Myocyte (in vitro differentiated cells): Measurements from ENCODE around the gene MLPH. TPM values are rescaled to one million over a fixed set of nuclear protein-coding genes. Genes with fewer than 3 reads are reported as not detected.

Experiments used
- DNase-seq: peaks from one replicate; pipeline ENCODE4 v3.0.0-alpha.2; 2012; ENCODE audit warnings: low read depth
- total RNA-seq: library from RNA; depleted of rRNA; stranded (reverse); fragments of >200 nt; gene quantifications from 2 replicates; pipeline ENCODE4 v1.2.3, GENCODE V29; 2014

The MLPH gene
- total RNA-seq, 1 donor from 2014 or later, result 51.0 TPM

DNA sequence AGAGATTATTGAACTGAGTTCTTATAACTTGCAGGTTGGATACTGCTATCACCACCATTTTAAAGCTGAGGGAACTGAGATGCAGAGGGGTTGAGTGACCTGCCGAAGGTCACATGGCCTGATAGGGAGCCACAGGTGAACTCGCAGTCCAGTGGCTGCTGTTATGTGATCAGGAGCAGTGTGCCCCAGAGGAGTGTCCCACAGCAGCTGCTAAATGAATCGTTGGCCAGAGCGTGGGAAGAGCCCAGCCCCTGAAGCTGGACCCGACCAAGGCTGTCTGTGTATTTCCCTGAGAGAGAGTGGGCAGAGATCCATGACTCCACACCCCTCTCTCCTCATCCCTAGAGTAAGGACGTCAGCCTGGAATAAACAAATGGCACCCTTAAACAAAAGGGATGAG, 52.6 kb downstream of the MLPH start:
- peak; percentile 47 for DNase-seq

DNA sequence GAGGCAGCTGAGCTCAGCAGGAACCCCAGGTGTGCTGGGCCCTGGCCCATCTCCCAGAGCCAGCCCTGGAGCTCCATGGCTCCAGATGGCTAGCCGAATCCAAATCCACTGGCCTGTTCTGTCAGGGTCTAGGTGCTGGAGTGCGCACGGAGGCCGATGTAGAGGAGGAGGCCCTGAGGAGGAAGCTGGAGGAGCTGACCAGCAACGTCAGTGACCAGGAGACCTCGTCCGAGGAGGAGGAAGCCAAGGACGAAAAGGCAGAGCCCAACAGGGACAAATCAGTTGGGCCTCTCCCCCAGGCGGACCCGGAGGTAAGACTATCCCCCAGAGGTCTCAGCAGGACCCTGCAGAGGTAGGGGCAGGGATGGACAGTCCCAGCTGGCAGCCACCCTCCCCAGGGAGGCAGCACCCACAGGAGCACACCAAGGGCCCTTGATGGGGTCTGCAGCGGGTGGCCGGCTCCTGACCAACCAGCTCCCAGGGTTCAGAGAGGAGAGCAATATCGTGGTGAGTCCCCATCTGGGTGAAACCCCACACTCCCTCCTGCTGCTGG, 53.2 kb downstream of the MLPH start:
- no peak for DNase-seq

DNA sequence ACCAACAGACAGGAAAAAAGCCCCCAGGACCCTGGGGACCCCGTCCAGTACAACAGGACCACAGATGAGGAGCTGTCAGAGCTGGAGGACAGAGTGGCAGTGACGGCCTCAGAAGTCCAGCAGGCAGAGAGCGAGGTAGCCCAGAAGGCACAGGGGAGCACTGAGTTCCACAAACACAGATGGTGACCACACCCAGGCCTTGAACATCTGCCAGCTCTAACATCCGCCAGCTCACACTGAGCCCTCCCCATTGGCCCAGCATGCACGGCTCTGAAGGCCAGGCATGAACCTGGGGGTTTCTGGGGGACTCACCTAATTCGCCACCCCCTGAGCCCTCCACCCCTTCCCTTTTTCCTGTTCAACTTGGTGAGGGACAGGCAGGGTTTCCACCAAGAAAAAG, 53.8 kb downstream of the MLPH start:
- DNase-seq, result peak; percentile 65

DNA sequence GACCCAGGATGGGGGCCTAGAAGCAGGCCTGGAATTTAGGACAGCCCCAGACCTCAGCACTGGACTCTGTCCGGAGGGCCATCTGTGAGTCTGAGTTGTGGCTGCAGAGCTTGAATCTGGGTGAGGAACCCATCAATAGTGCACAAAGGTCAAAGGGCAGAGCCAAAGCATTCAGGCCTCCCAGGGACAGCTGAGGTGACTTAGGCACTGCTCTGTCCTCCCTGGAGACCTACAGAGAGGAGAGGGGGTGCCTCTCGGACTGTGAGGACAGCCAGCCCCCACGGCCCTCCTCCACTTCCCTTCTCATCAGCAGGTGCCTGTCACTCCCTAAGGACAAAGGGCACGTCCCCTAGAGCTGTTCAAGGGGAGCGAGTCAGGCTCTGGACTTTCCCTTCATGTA, 54.2 kb downstream of the MLPH start:
- no peak for DNase-seq

DNA sequence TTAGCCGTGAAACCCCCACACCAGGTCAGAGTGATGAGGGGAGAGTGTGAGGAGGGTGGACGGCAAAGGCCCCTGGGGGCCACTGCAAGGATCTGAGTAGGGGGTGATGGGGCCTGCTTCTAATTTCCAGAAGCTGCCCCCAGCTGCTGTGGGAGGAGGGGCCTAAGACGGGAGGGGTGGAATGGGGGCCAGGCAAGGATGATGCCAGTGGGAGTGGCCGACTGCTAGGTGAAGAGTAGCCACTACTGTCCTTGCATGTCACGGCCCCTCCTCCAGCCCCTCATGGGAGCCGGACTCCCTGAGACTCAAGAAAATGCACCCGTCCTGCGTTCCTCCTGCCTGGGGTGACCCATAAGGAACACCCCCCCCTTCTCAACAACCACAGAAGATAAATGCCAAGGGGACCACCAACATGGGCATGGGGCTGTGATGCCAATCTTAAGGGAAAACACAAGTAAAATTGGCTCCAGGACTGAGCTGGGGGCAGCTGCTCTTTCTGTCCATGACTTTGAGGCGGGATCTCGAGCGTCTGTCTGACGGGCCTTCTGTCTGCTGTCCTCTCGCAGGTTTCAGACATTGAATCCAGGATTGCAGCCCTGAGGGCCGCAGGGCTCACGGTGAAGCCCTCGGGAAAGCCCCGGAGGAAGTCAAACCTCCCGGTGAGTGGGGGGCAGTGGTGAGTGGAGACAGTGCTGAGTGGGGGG, 55.1 kb downstream of the MLPH start:
- DNase-seq, result no peak

DNA sequence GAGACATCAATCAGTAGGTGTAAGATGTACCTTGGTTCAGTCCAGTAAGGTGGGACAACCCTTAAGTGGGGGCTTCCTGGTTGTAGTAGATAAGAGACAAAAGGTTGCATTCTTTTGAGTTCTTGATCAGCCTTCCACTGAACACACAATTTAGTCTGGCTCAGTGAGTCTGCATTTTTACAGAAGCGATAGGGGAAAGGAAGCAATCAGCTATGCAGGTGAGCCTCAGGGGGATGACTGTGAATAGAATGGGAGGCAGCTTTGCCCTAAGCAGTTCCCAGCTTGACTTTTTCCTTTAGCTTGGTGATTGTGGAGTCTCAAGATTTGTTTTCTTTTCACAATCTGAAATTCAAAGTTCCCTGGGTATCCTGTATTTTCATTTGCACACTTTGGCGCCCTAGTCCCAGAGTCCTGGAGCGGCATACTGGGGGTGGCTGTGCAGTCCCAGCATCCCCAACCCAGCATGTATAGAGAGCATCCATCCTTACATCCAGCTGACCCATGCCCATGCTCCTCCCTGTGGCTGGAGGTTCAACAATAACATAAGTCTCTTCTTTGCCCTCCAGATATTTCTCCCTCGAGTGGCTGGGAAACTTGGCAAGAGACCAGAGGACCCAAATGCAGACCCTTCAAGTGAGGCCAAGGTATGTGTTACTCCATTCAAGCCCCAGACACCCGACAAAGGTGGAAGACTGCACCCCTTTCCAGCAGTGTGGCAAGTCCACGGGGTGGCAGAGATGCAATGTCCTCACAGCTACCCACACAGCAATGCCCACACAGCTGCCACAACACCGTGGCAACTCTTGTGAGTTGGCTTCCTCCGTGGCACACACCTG, 59.2 kb downstream of the MLPH start:
- no peak for DNase-seq

DNA sequence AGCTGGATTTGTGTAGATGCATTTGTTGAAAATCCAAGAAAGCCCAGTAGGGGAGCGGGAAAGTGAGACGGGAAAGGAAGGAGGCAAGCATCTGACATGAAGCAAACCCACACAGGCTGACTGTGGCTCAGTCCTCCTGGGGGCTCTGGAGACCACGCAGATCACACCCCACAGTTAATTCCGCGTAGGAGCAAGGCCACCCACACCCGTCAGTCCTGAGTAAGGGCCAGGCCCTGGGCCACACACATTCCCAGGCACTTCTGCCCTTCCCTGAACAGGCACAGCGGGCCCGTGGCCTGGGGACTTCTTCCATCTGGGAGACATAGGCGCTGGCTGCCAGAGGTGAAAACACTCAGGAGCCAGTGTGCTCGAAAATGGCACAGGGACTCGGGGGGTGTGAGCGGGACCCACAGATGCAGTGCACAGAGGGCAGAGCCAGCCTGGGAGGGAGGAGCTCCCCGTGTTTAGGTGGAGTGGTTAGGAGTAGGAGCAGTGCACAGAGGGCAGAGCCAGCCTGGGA, 59.9 kb downstream of the MLPH start:
- DNase-seq, result no peak

DNA sequence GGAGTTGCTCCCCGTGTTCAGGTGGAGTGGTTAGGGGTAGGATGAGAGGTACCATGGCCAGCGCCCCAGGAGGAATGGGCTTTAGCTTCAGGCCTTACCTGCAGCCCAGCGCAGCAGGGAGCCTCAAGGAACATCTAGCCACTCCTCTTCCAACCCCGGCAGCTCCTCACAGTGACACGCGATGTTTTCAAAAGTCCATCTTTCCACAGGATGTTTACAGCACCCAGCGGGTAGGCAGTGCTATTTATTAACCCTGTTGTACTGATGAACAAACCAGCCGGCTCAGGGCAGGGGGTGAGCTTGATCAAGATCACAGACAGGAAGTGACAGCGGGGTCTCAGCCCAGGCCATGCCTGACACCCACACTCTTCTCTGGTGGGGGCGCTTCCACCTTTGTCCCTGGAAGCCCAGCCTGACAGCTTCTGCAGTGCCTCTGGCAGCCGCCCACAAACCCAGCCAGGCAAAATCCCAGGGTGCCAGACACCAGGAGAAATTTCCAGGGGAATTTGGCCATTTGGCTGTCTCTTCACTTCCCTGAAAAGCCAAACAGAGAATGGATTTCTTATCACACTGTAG, 60.9 kb downstream of the MLPH start:
- no peak for DNase-seq

DNA sequence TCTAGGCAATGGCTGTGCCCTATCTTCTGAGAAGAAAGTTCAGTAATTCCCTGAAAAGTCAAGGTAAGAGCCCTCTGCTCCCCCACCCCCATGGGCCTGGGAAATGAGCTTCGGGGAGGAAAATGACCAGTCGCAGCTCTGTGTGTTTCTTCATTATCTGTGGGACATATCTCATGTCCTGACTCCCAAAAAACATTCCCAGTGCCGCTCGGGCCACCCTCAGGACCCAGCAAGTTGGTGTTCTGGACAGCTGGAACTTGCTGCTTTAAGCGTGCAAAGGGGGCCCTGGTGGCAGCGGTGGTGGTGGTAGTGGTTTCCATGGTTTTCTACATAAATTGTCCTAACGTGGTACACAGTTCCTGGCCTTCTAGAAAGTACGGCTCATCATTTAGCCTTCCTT, 62.2 kb downstream of the MLPH start:
- DNase-seq, result no peak

DNA sequence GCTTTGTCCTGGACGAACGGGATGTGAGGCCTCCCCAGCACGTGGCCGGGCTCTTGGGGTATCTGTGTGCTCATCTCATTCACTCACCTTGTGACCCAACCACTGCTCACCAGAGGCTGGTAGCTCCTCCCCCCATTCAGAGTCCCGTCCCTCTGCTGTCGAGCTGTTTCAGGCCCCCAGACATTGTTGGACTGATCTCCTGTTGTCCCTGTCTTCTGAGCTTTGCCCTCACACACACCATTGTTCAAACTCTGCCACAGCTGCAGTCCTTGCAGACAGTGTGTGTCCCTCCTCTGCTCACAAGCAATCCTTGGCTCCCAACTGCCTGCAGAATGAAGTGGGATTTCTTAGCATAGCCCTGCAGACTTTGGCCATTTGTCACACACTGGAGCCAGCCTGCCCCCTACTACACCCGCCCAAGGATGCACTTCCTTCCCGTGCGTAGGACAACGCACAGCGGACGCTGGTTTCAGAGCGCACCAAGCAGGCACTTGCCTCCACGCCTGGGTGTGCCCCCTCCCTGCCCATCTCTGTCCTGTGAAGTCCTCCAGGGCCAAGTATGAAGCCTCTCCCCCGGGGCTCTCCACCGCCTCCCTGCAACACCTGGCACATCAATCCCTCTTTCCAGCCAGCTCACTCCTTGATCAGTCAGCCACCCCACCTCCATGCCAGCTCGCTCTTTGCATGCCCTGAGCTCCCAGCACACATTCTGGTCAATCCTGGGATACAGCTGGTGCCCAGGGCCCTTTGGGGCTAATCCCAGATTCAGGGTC, 62.8 kb downstream of the MLPH start:
- no peak for DNase-seq

DNA sequence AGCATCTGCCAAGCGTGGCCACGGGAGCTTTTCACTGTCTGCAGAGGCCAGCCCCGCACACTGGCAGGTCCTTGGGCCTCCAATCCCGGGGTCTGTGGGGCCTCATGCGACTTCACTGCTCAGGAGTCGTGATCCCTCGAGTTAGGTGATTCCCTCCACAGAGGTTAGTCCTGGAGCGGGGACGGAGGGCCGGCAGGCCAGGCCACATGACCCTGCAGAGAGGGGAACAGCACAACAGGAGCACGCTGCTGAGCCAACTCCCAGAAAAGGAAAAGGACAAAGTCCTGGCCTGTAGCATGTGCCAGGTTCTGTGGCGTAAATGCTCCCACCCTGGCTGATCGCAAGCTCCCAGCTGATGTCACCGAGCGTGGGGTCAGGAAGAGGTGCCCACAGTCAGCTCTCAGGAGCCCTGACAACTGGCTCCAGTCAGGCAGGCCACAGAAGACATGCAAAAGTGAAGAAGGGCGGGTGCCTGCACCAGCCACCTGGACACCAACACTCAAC, 64.1 kb downstream of the MLPH start:
- no peak for DNase-seq

DNA sequence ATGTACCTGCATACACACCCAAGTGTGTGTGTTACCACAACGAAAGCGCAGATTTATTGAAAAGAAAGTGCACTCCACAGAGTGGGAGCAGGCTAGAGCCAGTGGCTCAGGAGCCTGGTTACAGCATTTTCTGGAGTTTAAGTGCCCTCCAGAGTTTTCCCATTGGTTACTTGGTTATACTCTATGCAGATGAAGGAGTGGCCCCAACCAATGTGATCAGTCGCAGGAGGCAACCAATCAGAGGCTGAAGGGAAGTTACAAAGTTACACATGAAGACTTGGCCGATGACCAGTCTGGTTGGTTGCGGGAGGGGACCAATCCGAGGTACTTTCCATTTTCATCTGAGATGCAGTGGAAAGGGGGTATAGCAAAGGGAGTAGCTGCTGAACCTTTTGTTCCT, 65.9 kb downstream of the MLPH start:
- DNase-seq, result no peak

DNA sequence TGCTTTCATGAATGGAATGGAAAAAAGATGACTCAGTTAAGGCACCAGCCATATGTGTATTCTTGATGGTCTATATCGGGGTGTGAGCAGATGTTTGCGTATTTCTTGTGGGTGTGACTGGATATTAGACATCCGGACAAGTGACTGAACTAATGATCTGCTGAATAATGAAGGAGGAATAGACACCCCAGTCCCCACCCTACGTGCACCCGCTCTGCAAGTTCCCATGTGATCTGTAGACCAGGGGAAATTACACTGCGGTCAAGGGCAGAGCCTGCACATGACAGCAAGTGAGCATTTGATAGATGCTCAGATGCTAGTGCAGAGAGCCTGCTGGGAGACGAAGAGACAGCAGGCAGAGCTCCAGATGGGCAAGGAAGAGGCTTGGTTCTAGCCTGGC, 66.9 kb downstream of the MLPH start:
- no peak for DNase-seq

DNA sequence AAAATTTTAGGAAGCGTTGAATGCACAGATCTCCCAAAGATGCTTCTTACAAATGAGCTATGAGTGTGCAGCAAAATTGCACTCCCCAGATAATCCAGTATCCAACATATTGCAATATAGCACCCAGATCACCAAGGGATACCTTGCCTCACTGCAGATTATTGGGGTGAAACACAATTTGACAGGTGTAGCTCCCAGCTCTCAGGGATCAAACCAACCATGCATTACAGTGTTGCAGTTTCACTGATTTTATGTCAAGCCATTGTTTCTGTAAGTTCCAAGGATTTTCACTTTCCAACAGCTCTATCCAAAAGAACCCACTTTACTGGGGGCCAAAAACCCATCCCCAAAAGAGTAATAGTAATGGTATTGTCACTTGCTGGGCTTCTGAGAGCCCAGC, 68.5 kb downstream of the MLPH start:
- DNase-seq, result no peak

DNA sequence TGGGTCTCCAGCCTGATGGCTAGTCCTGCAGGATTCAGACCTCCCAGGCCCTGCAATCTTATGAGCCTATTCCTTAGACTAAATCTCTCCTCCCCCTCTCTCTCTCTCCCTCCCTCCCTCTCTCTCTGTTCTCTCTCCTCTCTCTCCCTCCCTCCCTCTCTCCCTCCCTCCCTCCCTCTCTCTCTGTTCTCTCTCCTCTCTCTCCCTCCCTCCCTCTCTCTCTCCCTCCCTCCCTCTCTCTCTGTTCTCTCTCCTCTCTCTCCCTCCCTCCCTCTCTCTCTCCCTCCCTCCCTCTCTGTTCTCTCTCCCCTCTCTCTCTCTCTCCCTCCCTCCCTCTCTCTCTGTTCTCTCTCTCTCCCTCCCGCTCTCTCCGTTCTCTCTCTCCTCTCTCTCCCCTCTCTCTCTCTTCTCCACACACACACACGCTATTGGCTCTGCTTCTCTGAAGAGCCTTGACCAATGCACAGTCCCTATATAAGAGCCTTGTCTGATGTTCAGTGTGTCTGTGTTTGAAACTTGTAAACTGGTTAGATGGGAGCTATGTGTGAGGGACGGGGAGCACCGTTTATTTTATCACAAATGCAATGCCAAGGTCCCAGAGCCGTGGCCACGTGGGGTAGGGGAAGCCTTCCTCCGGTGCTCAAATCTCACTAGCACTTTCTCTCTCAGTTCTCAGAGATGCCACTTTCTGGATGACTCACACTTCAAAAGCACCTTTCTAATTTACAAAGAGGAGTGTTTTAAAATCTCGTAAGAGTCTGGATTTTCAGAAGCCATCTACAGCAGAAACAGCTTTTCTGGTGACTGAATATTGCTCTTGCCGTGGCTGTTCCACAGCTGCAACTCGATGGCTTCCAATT, 70.0 kb downstream of the MLPH start:
- DNase-seq, result no peak

DNA sequence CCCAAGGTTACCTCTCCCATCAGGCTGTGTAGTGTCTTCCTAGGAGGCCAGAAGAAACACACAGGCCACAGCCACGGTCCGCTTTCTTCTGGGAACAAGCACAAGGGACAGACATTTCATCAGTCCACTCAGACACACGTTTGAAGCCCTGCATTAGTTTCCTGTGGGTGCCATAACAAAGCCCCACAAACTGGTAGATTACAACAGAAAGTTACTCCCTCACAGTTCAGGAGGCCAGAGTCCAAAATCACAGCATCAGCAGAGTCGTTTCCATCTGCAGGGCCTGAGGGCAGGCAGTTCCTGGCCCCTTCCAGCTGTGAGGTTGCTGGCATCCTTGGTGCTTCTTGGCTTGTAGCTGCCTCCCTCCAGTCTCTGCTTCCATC, 70.6 kb downstream of the MLPH start:
- DNase-seq, result no peak

DNA sequence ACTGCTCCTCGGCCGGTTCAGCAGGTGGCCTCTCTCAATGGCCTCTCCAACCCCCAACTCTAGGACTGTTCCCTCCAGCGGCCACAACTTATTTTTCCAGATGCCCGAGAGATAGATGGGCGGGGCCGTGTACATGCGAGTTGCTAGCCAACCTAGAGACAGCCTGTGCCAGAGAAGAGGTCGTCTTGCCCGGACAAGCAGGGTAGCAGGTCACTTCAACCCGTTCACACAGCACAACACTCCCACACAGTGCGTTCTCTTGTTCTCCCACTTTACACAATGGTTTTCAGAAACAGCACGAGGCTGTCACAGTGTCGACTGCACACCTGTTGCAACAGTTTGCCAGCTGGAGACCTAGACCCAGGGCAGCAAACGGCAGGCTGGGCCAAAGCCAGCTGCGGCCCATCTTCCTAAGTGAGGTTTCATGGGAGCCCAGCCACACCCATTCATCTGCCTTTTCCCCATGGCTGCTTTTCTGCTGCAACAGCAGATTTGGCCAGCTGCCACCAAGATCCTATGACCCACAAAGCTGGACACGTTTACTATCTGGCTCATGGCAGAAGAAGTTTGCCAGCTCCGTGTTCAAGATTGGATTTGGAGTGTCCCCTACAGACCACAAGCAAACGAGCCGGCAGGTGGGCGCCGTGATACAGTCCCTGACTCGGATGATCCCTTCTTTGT, 72.0 kb downstream of the MLPH start:
- DNase-seq, result peak; percentile 97

DNA sequence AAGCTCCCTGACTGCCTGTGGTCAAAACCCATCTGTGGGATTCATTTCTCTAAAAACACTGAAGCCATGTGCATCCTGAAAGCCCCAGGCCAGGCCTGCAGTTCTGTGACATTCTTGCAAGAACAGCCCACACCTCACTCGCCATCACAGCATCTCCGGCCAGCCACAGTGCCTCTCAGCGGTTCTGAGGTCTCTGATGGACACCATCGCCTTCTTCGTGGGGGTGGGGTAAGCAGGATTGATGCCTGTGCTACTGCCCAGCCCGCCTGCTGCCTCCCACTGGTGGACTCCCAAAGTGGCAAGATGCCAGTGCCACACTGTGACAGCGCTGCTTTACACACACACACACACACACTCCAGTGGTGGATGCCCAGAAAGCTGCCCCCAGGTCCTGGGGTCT, 74.2 kb downstream of the MLPH start:
- DNase-seq, result no peak

DNA sequence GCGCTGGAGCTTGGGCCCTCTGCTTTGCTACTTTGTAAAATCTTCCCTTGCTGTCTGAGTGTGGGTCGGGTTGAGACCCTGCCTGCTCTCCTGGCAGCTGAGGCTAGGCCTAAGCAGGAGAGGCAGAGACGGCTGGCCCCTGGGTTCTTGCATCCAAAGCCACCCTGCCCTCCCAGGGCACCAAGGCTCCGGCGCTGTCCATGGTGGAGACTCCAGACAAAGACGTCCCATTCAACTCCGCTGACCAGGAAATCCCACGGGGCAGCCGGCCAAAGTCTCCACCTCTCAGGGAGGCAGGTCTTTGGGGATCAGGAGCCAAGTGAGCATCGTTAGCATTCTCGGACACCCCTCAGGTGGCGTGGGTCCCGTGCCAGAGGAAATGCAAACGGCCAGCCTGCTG, 76.8 kb downstream of the MLPH start:
- DNase-seq, result peak; percentile 72
